HEK293 (cell line): ENCODE data around the gene PDIA3.

Source experiments
- CTCF ChIA-PET: fragments of 350-600 bp; formaldehyde crosslinking; extraction: SDS; loops from one replicate; lab custom pipeline; 2021; ENCODE audit warnings: antibody characterized with exemption; lab: Yijun Ruan, JAX
- POLR2A ChIA-PET: fragments of 300-600 bp; formaldehyde crosslinking; extraction: SDS; loops from one replicate; lab custom pipeline; 2020; ENCODE audit warnings: antibody characterized with exemption, inconsistent platforms; lab: Yijun Ruan, JAX
- H3K27ac ChIP-seq: fragments of 200-500 bp; sonication (Bioruptor generic); 2 replicates; pipeline ENCODE4 v1.5.1; 2014; ENCODE audit warnings: low read depth, low read length, control low read depth, inconsistent platforms; ENCODE audit errors: extremely low read depth
- H3K36me3 ChIP-seq, 2 experiments: fragments of 200-500 bp in 1 of 2; sonication (Bioruptor generic) in 1 of 2; 1 replicate in 1 of 2; 2 replicates in 1 of 2; pipeline ENCODE4 v1.5.1; 2014 to 2017; ENCODE audit warnings: inconsistent platforms in 2 of 2, low read length in 2 of 2; ENCODE audit not compliant: control insufficient read depth in 2 of 2, insufficient read depth in 1 of 2
- H3K4me1 ChIP-seq: fragments of 200-500 bp; sonication (Bioruptor generic); 2 replicates; pipeline ENCODE4 v1.5.1; 2014; ENCODE audit warnings: mild to moderate bottlenecking, low read length, inconsistent platforms; ENCODE audit not compliant: control insufficient read depth, insufficient read depth
- H3K4me3 ChIP-seq: 2 replicates; pipeline ENCODE4 v1.5.1; 2011; ENCODE audit warnings: low read depth, mild to moderate bottlenecking, control low read depth, low read length, moderate library complexity
- H3K9me3 ChIP-seq: fragments of 200-500 bp; sonication (Bioruptor generic); 2 replicates; pipeline ENCODE4 v1.5.1; 2014; ENCODE audit warnings: low read depth, low read length, inconsistent platforms; ENCODE audit not compliant: control insufficient read depth, insufficient read depth
- BCL11A ChIP-seq: fragments of 450-650 bp; formaldehyde crosslinking; IDR thresholded peaks from 2 replicates; pipeline ENCODE4 v1.5.1; 2016; ENCODE audit warnings: low read depth, missing biosample characterization, missing genetic modification characterization
- KLF7 ChIP-seq: fragments of 450-650 bp; formaldehyde crosslinking; IDR thresholded peaks from 2 replicates; pipeline ENCODE4 v1.5.1; 2016; ENCODE audit warnings: missing biosample characterization, missing genetic modification characterization, borderline replicate concordance
- KLF9 ChIP-seq: fragments of 450-650 bp; formaldehyde crosslinking; IDR thresholded peaks from 2 replicates; pipeline ENCODE4 v1.5.1; 2016; ENCODE audit warnings: missing biosample characterization, missing genetic modification characterization, low read depth
- MYNN ChIP-seq: fragments of 450-650 bp; formaldehyde crosslinking; IDR thresholded peaks from 2 replicates; pipeline ENCODE4 v1.5.1; 2016; ENCODE audit warnings: missing biosample characterization, missing genetic modification characterization, borderline replicate concordance
- ZBTB6 ChIP-seq: fragments of 450-650 bp; formaldehyde crosslinking; IDR thresholded peaks from 2 replicates; pipeline ENCODE4 v1.5.1; 2017; ENCODE audit warnings: missing biosample characterization, missing genetic modification characterization
- ZIC2 ChIP-seq: fragments of 450-650 bp; formaldehyde crosslinking; IDR thresholded peaks from 2 replicates; pipeline ENCODE4 v1.5.1; 2016; ENCODE audit warnings: missing biosample characterization, missing genetic modification characterization
- ZNF169 ChIP-seq: fragments of 450-650 bp; formaldehyde crosslinking; IDR thresholded peaks from 2 replicates; pipeline ENCODE4 v1.5.1; 2016; ENCODE audit warnings: missing biosample characterization, missing genetic modification characterization
- ZNF175 ChIP-seq: fragments of 450-650 bp; formaldehyde crosslinking; IDR thresholded peaks from 2 replicates; pipeline ENCODE4 v1.5.1; 2016; ENCODE audit warnings: missing biosample characterization, missing genetic modification characterization
- ZNF26 ChIP-seq: fragments of 450-650 bp; formaldehyde crosslinking; IDR thresholded peaks from 2 replicates; pipeline ENCODE4 v1.5.1; 2016; ENCODE audit warnings: missing biosample characterization, missing genetic modification characterization
- ZNF274 ChIP-seq, 2 experiments: fragments of 200-500 bp in 1 of 2; fragments of 450-650 bp in 1 of 2; sonication (Bioruptor generic) in 1 of 2; formaldehyde crosslinking in 1 of 2; IDR thresholded peaks; 2 replicates each; pipeline versions ENCODE4 v1.5.1 to v1.6.1; 2014 to 2016; ENCODE audit warnings: borderline replicate concordance in 1 of 2, inconsistent platforms in 1 of 2, low read length in 1 of 2, missing biosample characterization in 1 of 2, missing genetic modification characterization in 1 of 2
- ZNF37A ChIP-seq: fragments of 450-650 bp; IDR thresholded peaks from 2 replicates; pipeline ENCODE4 v1.5.1; 2018; ENCODE audit warnings: missing biosample characterization, missing genetic modification characterization
- ZNF398 ChIP-seq: fragments of 450-650 bp; formaldehyde crosslinking; IDR thresholded peaks from 2 replicates; pipeline ENCODE4 v1.5.1; 2017; ENCODE audit warnings: missing biosample characterization, missing genetic modification characterization
- ZNF423 ChIP-seq: fragments of 450-650 bp; formaldehyde crosslinking; IDR thresholded peaks from 2 replicates; pipeline ENCODE4 v1.5.1; 2016; ENCODE audit warnings: missing biosample characterization, missing genetic modification characterization
- ZNF501 ChIP-seq: fragments of 450-650 bp; formaldehyde crosslinking; IDR thresholded peaks from 2 replicates; pipeline ENCODE4 v1.5.1; 2016; ENCODE audit warnings: missing biosample characterization, missing genetic modification characterization
- ZNF529 ChIP-seq: fragments of 450-650 bp; formaldehyde crosslinking; IDR thresholded peaks from 2 replicates; pipeline ENCODE4 v1.5.1; 2017; ENCODE audit warnings: missing genetic modification characterization, missing biosample characterization; ENCODE audit not compliant: insufficient replicate concordance
- ZNF555 ChIP-seq: fragments of 450-650 bp; formaldehyde crosslinking; conservative IDR thresholded peaks from 2 replicates; pipeline ENCODE4 v1.5.1; 2017; ENCODE audit warnings: missing biosample characterization, mild to moderate bottlenecking, missing genetic modification characterization, inconsistent platforms
- ZNF561 ChIP-seq: fragments of 450-650 bp; IDR thresholded peaks from 2 replicates; pipeline ENCODE4 v1.5.1; 2018; ENCODE audit warnings: missing biosample characterization, missing genetic modification characterization, borderline replicate concordance
- ZNF571 ChIP-seq: fragments of 450-650 bp; formaldehyde crosslinking; IDR thresholded peaks from 2 replicates; pipeline ENCODE4 v1.5.0; 2017; ENCODE audit warnings: missing biosample characterization, missing genetic modification characterization
- ZNF626 ChIP-seq: fragments of 450-650 bp; sonication (Bioruptor Pico); formaldehyde crosslinking; IDR thresholded peaks from 2 replicates; pipeline ENCODE4 v1.5.1; 2018; ENCODE audit warnings: missing biosample characterization, missing genetic modification characterization, inconsistent platforms
- ZNF692 ChIP-seq: fragments of 450-650 bp; formaldehyde crosslinking; IDR thresholded peaks from 2 replicates; pipeline ENCODE4 v1.5.1; 2016; ENCODE audit warnings: missing biosample characterization, missing genetic modification characterization
- ZNF747 ChIP-seq: fragments of 450-650 bp; formaldehyde crosslinking; IDR thresholded peaks from 2 replicates; pipeline ENCODE4 v1.5.1; 2016; ENCODE audit warnings: missing biosample characterization, missing genetic modification characterization
- ZNF776 ChIP-seq: fragments of 450-650 bp; formaldehyde crosslinking; IDR thresholded peaks from 2 replicates; pipeline ENCODE4 v1.5.0; 2017; ENCODE audit warnings: missing biosample characterization, missing genetic modification characterization, borderline replicate concordance
- ZNF777 ChIP-seq: fragments of 450-650 bp; formaldehyde crosslinking; IDR thresholded peaks from 2 replicates; pipeline ENCODE4 v1.5.1; 2017; ENCODE audit warnings: missing biosample characterization, missing genetic modification characterization, borderline replicate concordance
- ZNF792 ChIP-seq: fragments of 450-650 bp; formaldehyde crosslinking; IDR thresholded peaks from 2 replicates; pipeline ENCODE4 v1.5.1; 2016; ENCODE audit warnings: missing biosample characterization, missing genetic modification characterization
- TF ChIP-seq, protein P1 (sequence below): fragments of 450-650 bp; formaldehyde crosslinking; IDR thresholded peaks from 2 replicates; pipeline ENCODE4 v1.5.1; 2016; ENCODE audit warnings: missing biosample characterization, missing genetic modification characterization

PDIA3 gene

DNA sequence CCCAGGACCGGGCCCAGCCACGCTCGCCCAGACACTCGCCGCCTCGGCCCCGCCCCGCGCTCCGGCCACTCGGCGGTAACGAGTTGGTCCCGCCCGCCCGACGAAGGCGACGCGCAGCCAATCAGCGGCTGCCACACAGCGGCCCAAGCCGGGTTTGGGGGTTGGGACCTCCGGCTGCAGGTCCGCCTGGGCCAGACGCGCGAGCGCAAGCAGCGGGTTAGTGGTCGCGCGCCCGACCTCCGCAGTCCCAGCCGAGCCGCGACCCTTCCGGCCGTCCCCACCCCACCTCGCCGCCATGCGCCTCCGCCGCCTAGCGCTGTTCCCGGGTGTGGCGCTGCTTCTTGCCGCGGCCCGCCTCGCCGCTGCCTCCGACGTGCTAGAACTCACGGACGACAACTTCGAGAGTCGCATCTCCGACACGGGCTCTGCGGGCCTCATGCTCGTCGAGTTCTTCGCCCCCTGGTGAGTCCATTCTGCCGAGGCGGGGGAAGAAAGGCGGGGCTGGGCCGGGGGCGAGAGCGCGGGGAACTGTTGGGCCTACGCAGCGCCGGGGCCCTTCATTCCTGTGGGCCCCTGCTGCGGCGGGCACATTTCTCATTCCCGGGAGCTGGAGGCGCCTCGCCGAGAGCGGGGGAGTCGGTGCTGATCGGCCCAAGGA lies at the start of gene PDIA3 (continued):
- 0 out of 2 replicates have a peak, but pooled peaks have one; percentile 21 for TF ChIP-seq ZNF398 (tag by site-specific recombination)
- TF ChIP-seq ZNF501 = peak; percentile 61

- no peaks in the 10 kb centered on the region for H3K4me1 ChIP-seq
- CTCF ChIA-PET = interaction anchor here (0.6 kb wide), 1 partner anchor 74 kb away, joined by 5 read pairs; no protein-coding TSS in a partner anchor
- TF ChIP-seq ZNF529 (no peak), KLF7 (tag by site-specific recombination) (no peak), MYNN (tag by site-specific recombination) (no peak), ZBTB6 (tag by site-specific recombination) (no peak), ZNF692 (tag by site-specific recombination) (no peak), ZNF792 (tag by site-specific recombination) (no peak), ZNF777 (tag by site-specific recombination) (no peak), ZNF571 (tag by site-specific recombination) (no peak), ZNF747 (tag by site-specific recombination) (no peak), BCL11A (tag by site-specific recombination) (no peak), ZNF169 (no peak), ZNF37A (tag by site-specific recombination) (no peak), ZNF561 (tag by site-specific recombination) (no peak), ZNF26 (tag by site-specific recombination) (no peak)
These were observed 44.1 kb upstream of the PDIA3 start for GRCh38 chr15:43702174-43702573.

GRCh38 chr15:43702701-43703424 lies 43.4 kb upstream of the PDIA3 start:
- Histone ChIP-seq H3K36me3 (no peaks in the 10 kb centered on the region), H3K4me1 (no peaks in the 10 kb centered on the region), H3K9me3 (no peaks in the 10 kb centered on the region), H3K4me3 (no peak overlapping the region), H3K27ac (no peak overlapping the region)
- ChIA-PET CTCF (no interaction called here), POLR2A (no interaction called here)
- TF ChIP-seq KLF9 (tag by site-specific recombination) = no peak
- no peak for TF ChIP-seq ZNF626 (tag by site-specific recombination)
- TF ChIP-seq ZNF555 (tag by site-specific recombination) = no peak
- TF ChIP-seq, protein P1, sequence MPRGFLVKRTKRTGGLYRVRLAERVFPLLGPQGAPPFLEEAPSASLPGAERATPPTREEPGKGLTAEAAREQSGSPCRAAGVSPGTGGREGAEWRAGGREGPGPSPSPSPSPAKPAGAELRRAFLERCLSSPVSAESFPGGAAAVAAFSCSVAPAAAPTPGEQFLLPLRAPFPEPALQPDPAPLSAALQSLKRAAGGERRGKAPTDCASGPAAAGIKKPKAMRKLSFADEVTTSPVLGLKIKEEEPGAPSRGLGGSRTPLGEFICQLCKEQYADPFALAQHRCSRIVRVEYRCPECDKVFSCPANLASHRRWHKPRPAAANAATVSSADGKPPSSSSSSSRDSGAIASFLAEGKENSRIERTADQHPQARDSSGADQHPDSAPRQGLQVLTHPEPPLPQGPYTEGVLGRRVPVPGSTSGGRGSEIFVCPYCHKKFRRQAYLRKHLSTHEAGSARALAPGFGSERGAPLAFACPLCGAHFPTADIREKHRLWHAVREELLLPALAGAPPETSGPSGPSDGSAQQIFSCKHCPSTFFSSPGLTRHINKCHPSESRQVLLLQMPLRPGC (tag by site-specific recombination) = no peak
- TF ChIP-seq ZNF274 (IDR thresholded peaks at IDR 0.05; ENCODE audit: low read length) = no peak
- no peak for TF ChIP-seq ZNF274 (tag by site-specific recombination; IDR thresholded peaks at IDR 0.05; ENCODE audit: borderline replicate concordance)
- TF ChIP-seq ZNF175 = no peak
- TF ChIP-seq ZIC2 (tag by site-specific recombination) = no peak
- TF ChIP-seq ZNF423 = no peak
- no peak for TF ChIP-seq ZNF776 (tag by site-specific recombination)

More at GRCh38 chr15:43702174-43702573, 44.1 kb upstream of the PDIA3 start:
- Histone ChIP-seq H3K36me3 (no peaks in the 10 kb centered on the region), H3K4me3 (no peak overlapping the region), H3K27ac (no peak overlapping the region), H3K9me3 (no peaks in the 10 kb centered on the region)
- POLR2A ChIA-PET = no interaction called here
